A673 (cell line): ENCODE results near the gene CTNNA3. TPM values are rescaled to one million over a fixed set of nuclear protein-coding genes. Genes with fewer than 3 reads are reported as not detected.
A peak's percentile ranks its signal among the peaks of the same experiment; 100 is the strongest.

ENCODE experiments used
- BruUV-seq: library from RNA; stranded (reverse); fragments of 400-500 nt; replicated peaks from 2 replicates; lab custom pipeline; 2021; lab: Mats Ljungman, UMichigan
- CTCF ChIA-PET: fragments of 300-600 bp; sonication (Branson Sonifier 250); formaldehyde crosslinking; loops from one replicate; lab custom pipeline; 2022; ENCODE audit warnings: antibody characterized with exemption; lab: Charles Lee
- POLR2A ChIA-PET: fragments of 300-600 bp; sonication (Branson Sonifier 250); formaldehyde crosslinking; loops from one replicate; lab custom pipeline; 2022; ENCODE audit warnings: antibody characterized with exemption; ENCODE audit not compliant: low non-redundant PET; lab: Charles Lee
- DNase-seq: peaks from one replicate; pipeline ENCODE4 v3.0.0-alpha.2; 2015; ENCODE audit warnings: low spot score
- H3K27ac ChIP-seq: fragments of 200-600 bp; sonication (generic); 2 replicates; pipeline ENCODE4 v1.5.1; 2016; ENCODE audit warnings: mixed run types, low read depth, mild to moderate bottlenecking, mixed read lengths, antibody characterized with exemption, low read length; ENCODE audit not compliant: poor library complexity, severe bottlenecking
- H3K27me3 ChIP-seq: fragments of 200-600 bp; sonication (generic); replicated peaks from 2 replicates; pipeline ENCODE4 v1.6.1; 2017; ENCODE audit warnings: mixed run types, low read depth, mild to moderate bottlenecking, mixed read lengths, antibody characterized with exemption, low read length; ENCODE audit not compliant: insufficient read depth, poor library complexity
- H3K36me3 ChIP-seq: fragments of 200-600 bp; sonication (generic); 2 replicates; pipeline ENCODE4 v1.6.1; 2016; ENCODE audit warnings: mixed run types, mild to moderate bottlenecking, mixed read lengths, antibody characterized with exemption, low read length; ENCODE audit not compliant: insufficient read depth, poor library complexity, severe bottlenecking
- H3K4me1 ChIP-seq: fragments of 200-600 bp; sonication (generic); 2 replicates; pipeline ENCODE4 v1.6.1; 2017; ENCODE audit warnings: mixed run types, mild to moderate bottlenecking, mixed read lengths, antibody characterized with exemption, low read length; ENCODE audit not compliant: insufficient read depth, poor library complexity, severe bottlenecking
- H3K4me3 ChIP-seq: fragments of 200-600 bp; sonication (generic); 2 replicates; pipeline ENCODE4 v1.5.1; 2016; ENCODE audit warnings: low read depth, mixed run types, mild to moderate bottlenecking, mixed read lengths, low read length; ENCODE audit not compliant: poor library complexity, severe bottlenecking
- H3K9me3 ChIP-seq: fragments of 200-600 bp; sonication (generic); 2 replicates; pipeline ENCODE4 v1.6.1; 2016; ENCODE audit warnings: mixed run types, low read depth, mild to moderate bottlenecking, mixed read lengths, antibody characterized with exemption, low read length; ENCODE audit not compliant: poor library complexity, severe bottlenecking
- EZH2 ChIP-seq: fragments of 200-600 bp; sonication (generic); IDR thresholded peaks from 2 replicates; pipeline ENCODE4 v1.6.1; 2017; ENCODE audit warnings: borderline replicate concordance, low read depth, mild to moderate bottlenecking, mixed read lengths, antibody characterized with exemption, low read length; ENCODE audit not compliant: poor library complexity, severe bottlenecking
- intact Hi-C: fragments of 100-400 bp; cut with micrococcal nuclease; formaldehyde crosslinking; loops from one replicate; pipeline ENCODE4 v1.10.0; 2022; ENCODE audit not compliant: unreplicated experiment
- total RNA-seq: library from RNA; stranded (reverse); gene quantifications from 2 replicates; pipeline ENCODE4 v1.2.3, GENCODE V29; 2021
- TF ChIP-seq, protein P1 (sequence below): fragments of 300-800, 200-600 bp; sonication (generic); conservative IDR thresholded peaks from 2 replicates; pipeline ENCODE4 v1.5.1; 2017; ENCODE audit warnings: low read depth, mild to moderate bottlenecking, antibody characterized with exemption, low read length, moderate library complexity, mixed read lengths

CTNNA3 gene
- total RNA-seq, 1 experiment from 2014 or later: not detected

DNA sequence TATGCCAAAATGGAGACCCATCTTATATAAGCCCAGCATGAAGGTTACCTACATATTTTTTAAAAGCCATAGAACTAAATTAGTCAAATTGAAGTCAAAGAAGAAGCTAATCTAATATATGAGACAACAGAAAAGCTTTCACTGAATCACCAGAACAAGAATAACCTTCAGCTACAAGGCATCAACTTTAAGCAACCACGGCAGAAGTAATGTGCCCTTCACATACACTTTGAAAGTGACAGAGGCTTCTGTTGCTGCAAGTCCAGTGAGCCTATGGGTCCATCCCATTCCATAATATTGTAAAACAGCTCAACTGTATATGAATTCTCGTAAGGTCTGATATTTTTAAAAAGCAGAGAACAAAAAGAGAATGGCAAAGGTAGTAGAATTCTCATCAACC lies 36.5 kb downstream of the CTNNA3 start:
- Histone ChIP-seq H3K9me3 (no peaks in the 10 kb centered on the region), H3K4me1 (no peaks in the 10 kb centered on the region), H3K27ac (no peak overlapping the region), H3K4me3 (no peak overlapping the region), H3K36me3 (no peaks in the 10 kb centered on the region), H3K27me3 (peaks cover 15% of the 10 kb centered on the region)
- intact Hi-C loops: no loop called here
- ChIA-PET CTCF (no interaction called here), POLR2A (interaction anchor here (0.6 kb wide), 1 partner anchor 637 kb away, joined by 5 read pairs; no protein-coding TSS in a partner anchor)
- no peak for DNase-seq
- BruUV-seq: no TSS peak
- no peak for TF ChIP-seq EZH2
- TF ChIP-seq, protein P1, sequence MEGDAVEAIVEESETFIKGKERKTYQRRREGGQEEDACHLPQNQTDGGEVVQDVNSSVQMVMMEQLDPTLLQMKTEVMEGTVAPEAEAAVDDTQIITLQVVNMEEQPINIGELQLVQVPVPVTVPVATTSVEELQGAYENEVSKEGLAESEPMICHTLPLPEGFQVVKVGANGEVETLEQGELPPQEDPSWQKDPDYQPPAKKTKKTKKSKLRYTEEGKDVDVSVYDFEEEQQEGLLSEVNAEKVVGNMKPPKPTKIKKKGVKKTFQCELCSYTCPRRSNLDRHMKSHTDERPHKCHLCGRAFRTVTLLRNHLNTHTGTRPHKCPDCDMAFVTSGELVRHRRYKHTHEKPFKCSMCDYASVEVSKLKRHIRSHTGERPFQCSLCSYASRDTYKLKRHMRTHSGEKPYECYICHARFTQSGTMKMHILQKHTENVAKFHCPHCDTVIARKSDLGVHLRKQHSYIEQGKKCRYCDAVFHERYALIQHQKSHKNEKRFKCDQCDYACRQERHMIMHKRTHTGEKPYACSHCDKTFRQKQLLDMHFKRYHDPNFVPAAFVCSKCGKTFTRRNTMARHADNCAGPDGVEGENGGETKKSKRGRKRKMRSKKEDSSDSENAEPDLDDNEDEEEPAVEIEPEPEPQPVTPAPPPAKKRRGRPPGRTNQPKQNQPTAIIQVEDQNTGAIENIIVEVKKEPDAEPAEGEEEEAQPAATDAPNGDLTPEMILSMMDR: no peak

DNA sequence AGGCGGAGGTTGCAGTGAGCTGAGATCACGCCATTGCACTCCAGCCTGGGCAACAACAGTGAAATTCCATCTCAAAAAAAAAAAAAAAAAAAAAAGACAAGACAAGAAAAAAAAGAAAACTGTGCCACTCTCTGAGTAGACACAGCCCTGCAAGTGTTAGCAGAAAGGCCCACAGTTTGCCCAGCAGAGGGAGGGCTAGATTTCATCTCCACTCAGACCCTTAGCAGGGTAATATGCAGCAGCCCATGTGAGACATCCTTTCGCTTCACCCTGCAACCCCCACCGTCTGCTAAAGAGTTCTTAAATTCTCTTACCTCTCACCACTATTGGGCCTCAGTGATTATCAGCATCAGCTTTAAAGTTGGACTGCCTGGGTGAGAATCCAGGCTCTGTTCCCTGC lies 38.2 kb downstream of the CTNNA3 start:
- ChIA-PET CTCF (no interaction called here), POLR2A (no interaction called here)
- Histone ChIP-seq H3K27me3 (peaks cover 15% of the 10 kb centered on the region), H3K4me3 (no peak overlapping the region), H3K27ac (no peak overlapping the region), H3K36me3 (no peaks in the 10 kb centered on the region), H3K4me1 (no peaks in the 10 kb centered on the region), H3K9me3 (no peaks in the 10 kb centered on the region)
- intact Hi-C loops: no loop called here
- no TSS peak for BruUV-seq
- TF ChIP-seq, protein P1: peak; percentile 20; the same call in 1 of the 2 replicates
- no peak for TF ChIP-seq EZH2
- DNase-seq: no peak

DNA sequence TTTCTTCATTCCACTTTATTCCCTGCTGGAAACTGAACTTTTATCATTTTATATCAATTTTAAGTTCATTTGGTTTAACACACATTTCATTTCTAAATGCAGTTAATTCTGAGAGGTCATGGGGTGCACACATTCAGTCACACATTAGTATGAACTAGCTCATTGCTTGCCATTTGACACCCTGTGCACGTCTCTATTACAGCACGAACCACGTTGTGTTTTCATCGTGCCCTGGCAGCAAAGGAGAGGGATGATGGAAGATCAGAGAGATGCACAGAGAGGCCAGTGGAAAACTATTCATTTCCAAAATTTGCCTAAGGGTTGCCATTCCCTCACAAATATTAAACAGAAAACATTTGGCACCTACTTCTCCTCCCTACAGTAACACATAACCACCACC lies 45.4 kb downstream of the CTNNA3 start:
- intact Hi-C loops: no loop called here
- no peak for DNase-seq
- Histone ChIP-seq H3K4me1 (no peaks in the 10 kb centered on the region), H3K27ac (no peak overlapping the region), H3K9me3 (no peaks in the 10 kb centered on the region), H3K36me3 (no peaks in the 10 kb centered on the region), H3K4me3 (no peak overlapping the region), H3K27me3 (peaks cover 18% of the 10 kb centered on the region)
- CTCF ChIA-PET: no interaction called here
- POLR2A ChIA-PET: no interaction called here
- BruUV-seq: no TSS peak
- TF ChIP-seq, protein P1: no peak
- no peak for TF ChIP-seq EZH2
